ENCODE measurements around the gene TNC. TPM values are rescaled to one million over a fixed set of nuclear protein-coding genes. Genes with fewer than 3 reads are reported as not detected.

TNC gene
- total and polyA plus RNA-seq, 2 experiments from 2014 or later, result 165 to 319 TPM

GRCh38 chr9:115032296-115032695, 85.7 kb downstream of the TNC start:
- H3K27ac ChIP-seq, result no peak overlapping the region
- WGBS, 2 experiments (ENCODE audit: low coverage in 1 of 2, low lambda C conversion rate in 2 of 2, missing lambda C conversion rate in 2 of 2), result 100% methylated on average over 1 of the region's 1 CpG
- H3K4me1 ChIP-seq (ENCODE audit: insufficient read depth), result peaks cover 23% of the 10 kb centered on the region
- no peak overlapping the region for H3K4me2 ChIP-seq (ENCODE audit: unreplicated experiment)
- H3F3A ChIP-seq (ENCODE audit: insufficient read depth), result peaks cover 37% of the 10 kb centered on the region
- no peak overlapping the region for H3K4me3 ChIP-seq
- DNase-seq, result no peak
- no peaks in the 10 kb centered on the region for H4K20me1 ChIP-seq (ENCODE audit: insufficient read depth)
- TF ChIP-seq EZH2phosphoT487 (IDR thresholded peaks at IDR 0.05; ENCODE audit: insufficient read depth, low read depth), result no peak
- TF ChIP-seq EZH2 (IDR thresholded peaks at IDR 0.05; ENCODE audit: insufficient read depth, poor library complexity, severe bottlenecking), result no peak
- H2AFZ ChIP-seq, result no peak overlapping the region
- no peaks in the 10 kb centered on the region for H3K9me2 ChIP-seq (ENCODE audit: insufficient read depth)
- H3K79me2 ChIP-seq (ENCODE audit: insufficient read depth), result no peaks in the 10 kb centered on the region
- H3K9ac ChIP-seq, result no peak overlapping the region
- H3K9me3 ChIP-seq (ENCODE audit: low read depth), result no peaks in the 10 kb centered on the region
- in situ Hi-C loops (cut with MboI), result no loop called here
- peaks cover 37% of the 10 kb centered on the region for H3K36me3 ChIP-seq (ENCODE audit: low read depth)
- no peaks in the 10 kb centered on the region for H3K27me3 ChIP-seq (replicated peaks; ENCODE audit: insufficient read depth)

- Histone ChIP-seq H3K9me2 (ENCODE audit: insufficient read depth) (no peaks in the 10 kb centered on the region), H3K27me3 (replicated peaks; ENCODE audit: insufficient read depth) (no peaks in the 10 kb centered on the region), H3K9ac (no peak overlapping the region), H3K4me2 (ENCODE audit: unreplicated experiment) (no peak overlapping the region), H3K4me1 (ENCODE audit: insufficient read depth) (peaks cover 8% of the 10 kb centered on the region), H3F3A (ENCODE audit: insufficient read depth) (peaks cover 40% of the 10 kb centered on the region), H3K9me3 (ENCODE audit: low read depth) (no peaks in the 10 kb centered on the region), H3K36me3 (ENCODE audit: low read depth) (peaks cover 37% of the 10 kb centered on the region), H3K27ac (no peak overlapping the region), H3K4me3 (no peak overlapping the region), H3K79me2 (ENCODE audit: insufficient read depth) (no peaks in the 10 kb centered on the region), H2AFZ (no peak overlapping the region), H4K20me1 (ENCODE audit: insufficient read depth) (no peaks in the 10 kb centered on the region)
- WGBS, 2 experiments (ENCODE audit: low coverage in 1 of 2, low lambda C conversion rate in 2 of 2, missing lambda C conversion rate in 2 of 2), result 88 to 90% methylated on average over 4 of the region's 4 CpGs
- TF ChIP-seq EZH2 (IDR thresholded peaks at IDR 0.05; ENCODE audit: insufficient read depth, poor library complexity, severe bottlenecking), result no peak
- TF ChIP-seq EZH2phosphoT487 (IDR thresholded peaks at IDR 0.05; ENCODE audit: insufficient read depth, low read depth), result no peak
- DNase-seq, result no peak
- in situ Hi-C loops (cut with MboI), result no loop called here
Measured at GRCh38 chr9:115030006-115030405, 88.0 kb downstream of the TNC start.

GRCh38 chr9:115025721-115026120, 92.2 kb downstream of the TNC start:
- in situ Hi-C loops (cut with MboI), result no loop called here

GRCh38 chr9:115024925-115025535, 92.9 kb downstream of the TNC start:
- Histone ChIP-seq H3K9ac (no peak overlapping the region), H4K20me1 (ENCODE audit: insufficient read depth) (no peaks in the 10 kb centered on the region), H3K36me3 (ENCODE audit: low read depth) (peaks cover 27% of the 10 kb centered on the region), H3K9me3 (ENCODE audit: low read depth) (no peaks in the 10 kb centered on the region), H3K4me2 (ENCODE audit: unreplicated experiment) (no peak overlapping the region), H2AFZ (no peak overlapping the region), H3K27ac (no peak overlapping the region), H3K4me3 (no peak overlapping the region), H3F3A (ENCODE audit: insufficient read depth) (peaks cover 51% of the 10 kb centered on the region), H3K4me1 (ENCODE audit: insufficient read depth) (peaks cover 22% of the 10 kb centered on the region), H3K79me2 (ENCODE audit: insufficient read depth) (no peaks in the 10 kb centered on the region), H3K27me3 (replicated peaks; ENCODE audit: insufficient read depth) (no peaks in the 10 kb centered on the region), H3K9me2 (ENCODE audit: insufficient read depth) (no peaks in the 10 kb centered on the region)
- DNase-seq, result no peak
- WGBS, 2 experiments (ENCODE audit: low coverage in 1 of 2, low lambda C conversion rate in 2 of 2, missing lambda C conversion rate in 2 of 2), result 71 to 72% methylated on average over 5 of the region's 5 CpGs
- in situ Hi-C loops (cut with MboI), result no loop called here
- TF ChIP-seq EZH2phosphoT487 (IDR thresholded peaks at IDR 0.05; ENCODE audit: insufficient read depth, low read depth) (no peak), EZH2 (IDR thresholded peaks at IDR 0.05; ENCODE audit: insufficient read depth, poor library complexity, severe bottlenecking) (no peak)

More at GRCh38 chr9:115025721-115026120, 92.2 kb downstream of the TNC start:
- H3K9ac ChIP-seq, result no peak overlapping the region
- H3K36me3 ChIP-seq (ENCODE audit: low read depth), result peaks cover 31% of the 10 kb centered on the region
- no peaks in the 10 kb centered on the region for H3K9me2 ChIP-seq (ENCODE audit: insufficient read depth)
- H3K27ac ChIP-seq, result no peak overlapping the region
- H3K27me3 ChIP-seq (replicated peaks; ENCODE audit: insufficient read depth), result no peaks in the 10 kb centered on the region
- TF ChIP-seq EZH2 (IDR thresholded peaks at IDR 0.05; ENCODE audit: insufficient read depth, poor library complexity, severe bottlenecking) (no peak), EZH2phosphoT487 (IDR thresholded peaks at IDR 0.05; ENCODE audit: insufficient read depth, low read depth) (no peak)
- peaks cover 52% of the 10 kb centered on the region for H3F3A ChIP-seq (ENCODE audit: insufficient read depth)
- peaks cover 22% of the 10 kb centered on the region for H3K4me1 ChIP-seq (ENCODE audit: insufficient read depth)
- H3K4me2 ChIP-seq (ENCODE audit: unreplicated experiment), result no peak overlapping the region
- no peaks in the 10 kb centered on the region for H3K79me2 ChIP-seq (ENCODE audit: insufficient read depth)
- no peak for DNase-seq
- no peaks in the 10 kb centered on the region for H4K20me1 ChIP-seq (ENCODE audit: insufficient read depth)
- H3K9me3 ChIP-seq (ENCODE audit: low read depth), result no peaks in the 10 kb centered on the region
- no peak overlapping the region for H3K4me3 ChIP-seq
- H2AFZ ChIP-seq, result no peak overlapping the region

Data from GM23248 (cell line).